K562 (cell line): ENCODE results near the gene HERC3. TPM values are rescaled to one million over a fixed set of nuclear protein-coding genes. Genes with fewer than 3 reads are reported as not detected.

Source experiments
- ATAC-seq: fragments of 200-7000 bp; cut with Tn5 transposase; 3 replicates; pipeline ENCODE4 v1.9.1; 2020; ENCODE audit warnings: moderate library complexity
- BruUV-seq: library from RNA; stranded (reverse); fragments of 400-500 nt; replicated peaks from 2 replicates; lab custom pipeline; 2021; lab: Mats Ljungman, UMichigan
- CTCF ChIA-PET: fragments of 300-600 bp; formaldehyde crosslinking; extraction: SDS; loops from one replicate; lab custom pipeline; 2021; ENCODE audit warnings: low intra/inter-chr PET ratio; lab: Yijun Ruan, JAX
- POLR2A ChIA-PET: fragments of 300-600, 350-650 bp; sonication (Branson Sonifier 250); formaldehyde crosslinking; extraction: SDS; loops from one replicate; lab custom pipeline; 2021; ENCODE audit warnings: antibody characterized with exemption, inconsistent platforms; lab: Yijun Ruan, JAX
- DNase-seq, 4 experiments: peaks; one replicate each; pipeline versions ENCODE4 v3.0.0 to v3.0.0-alpha.2; 2011 to 2018; ENCODE audit warnings: low spot score in 3 of 4, mixed read lengths in 3 of 4; ENCODE audit errors: extremely low read depth in 1 of 4
- FAIRE-seq: peaks from 2 replicates; lab custom pipeline; 2011; peaks lifted over from hg19 to GRCh38; lab: Jason Lieb, UNC
- H2AFZ ChIP-seq: 2 replicates; pipeline ENCODE4 v1.6.0; 2011; ENCODE audit warnings: low read depth, low read length, control low read depth, inconsistent platforms
- H3K27ac ChIP-seq: fragments of 200-600 bp; 3 replicates; pipeline ENCODE4 v1.8.0; 2011; ENCODE audit warnings: low read depth, mild to moderate bottlenecking, control low read depth, inconsistent platforms, low read length, moderate library complexity, mixed read lengths; ENCODE audit errors: extremely low read depth
- H3K27me3 ChIP-seq, 2 experiments: fragments of 300-600 bp in 1 of 2; 2 replicates in 1 of 2; 3 replicates in 1 of 2; pipeline versions ENCODE4 v1.6.0 to v1.8.0; 2011; ENCODE audit warnings: inconsistent platforms in 2 of 2, low read length in 2 of 2, mild to moderate bottlenecking in 1 of 2, mixed read lengths in 1 of 2, moderate library complexity in 1 of 2; ENCODE audit not compliant: control insufficient read depth in 2 of 2, insufficient read depth in 2 of 2
- H3K36me3 ChIP-seq: fragments of 300-600 bp; 3 replicates; pipeline ENCODE4 v1.8.0; 2011; ENCODE audit warnings: mild to moderate bottlenecking, low read length, inconsistent platforms; ENCODE audit not compliant: control insufficient read depth, insufficient read depth
- H3K4me1 ChIP-seq, 2 experiments: fragments of 200-600 bp in 1 of 2; replicated peaks in 1 of 2; 2 replicates in 1 of 2; 3 replicates in 1 of 2; pipeline versions ENCODE4 v1.5.1 to v1.8.0; 2011; ENCODE audit warnings: inconsistent platforms in 2 of 2, low read length in 2 of 2, mild to moderate bottlenecking in 1 of 2, mixed read lengths in 1 of 2, moderate library complexity in 1 of 2; ENCODE audit not compliant: control insufficient read depth in 2 of 2, insufficient read depth in 2 of 2
- H3K4me2 ChIP-seq: 2 replicates; pipeline ENCODE4 v1.6.1; 2011; ENCODE audit warnings: low read length, control low read depth, inconsistent platforms, mixed read lengths; ENCODE audit not compliant: insufficient read depth
- H3K4me3 ChIP-seq: fragments of 200-600 bp; sonication (generic), shearing (Covaris generic); 2 replicates; pipeline ENCODE4 v1.5.1; 2016; ENCODE audit warnings: control low read depth, inconsistent platforms
- H3K79me2 ChIP-seq: fragments of 200-600 bp; 3 replicates; pipeline ENCODE4 v1.8.0; 2011; ENCODE audit warnings: low read length, inconsistent platforms; ENCODE audit not compliant: control insufficient read depth, insufficient read depth
- H3K9ac ChIP-seq, 2 experiments: 2 replicates each; pipeline versions ENCODE4 v1.6.0 to v1.6.1; 2011; ENCODE audit warnings: low read depth in 2 of 2, low read length in 2 of 2, control low read depth in 1 of 2, inconsistent platforms in 1 of 2, mild to moderate bottlenecking in 1 of 2, mixed read lengths in 1 of 2; ENCODE audit not compliant: insufficient read depth in 1 of 2
- H3K9me1 ChIP-seq: one replicate; pipeline ENCODE4 v1.6.0; 2011; ENCODE audit warnings: inconsistent platforms, mild to moderate bottlenecking, low read length, moderate library complexity; ENCODE audit not compliant: control insufficient read depth, insufficient read depth
- H3K9me3 ChIP-seq: replicated peaks from 2 replicates; pipeline ENCODE4 v1.5.1; 2011; ENCODE audit warnings: low read depth, low read length, inconsistent platforms; ENCODE audit not compliant: control insufficient read depth, insufficient read depth
- H4K20me1 ChIP-seq: replicated peaks from 2 replicates; pipeline ENCODE4 v1.6.1; 2011; ENCODE audit warnings: low read length, inconsistent platforms, mixed read lengths; ENCODE audit not compliant: control insufficient read depth, insufficient read depth
- BMI1 ChIP-seq: fragments of 150-350 bp; IDR thresholded peaks from 2 replicates; pipeline ENCODE4 v1.6.1; 2014; ENCODE audit warnings: low read length
- CCNT2 ChIP-seq: IDR thresholded peaks from 2 replicates; pipeline ENCODE4 v1.6.1; 2011; ENCODE audit warnings: borderline replicate concordance, low read depth, mild to moderate bottlenecking, moderate library complexity, mixed read lengths, low read length; ENCODE audit not compliant: insufficient read length; ENCODE audit errors: extremely low read depth
- EZH2 ChIP-seq: IDR thresholded peaks from 2 replicates; pipeline ENCODE4 v1.6.1; 2012; ENCODE audit warnings: low read depth, mild to moderate bottlenecking, inconsistent platforms, low read length, borderline replicate concordance
- FUS ChIP-seq: fragments of 200-400 bp; formaldehyde crosslinking; optimal IDR thresholded peaks from 2 replicates; pipeline ENCODE3; 2017; ENCODE audit warnings: low read depth, low read length
- HDAC3 ChIP-seq: fragments of 450-650 bp; IDR thresholded peaks from 2 replicates; pipeline ENCODE4 v1.6.1; 2018; ENCODE audit warnings: borderline replicate concordance, mild to moderate bottlenecking, moderate library complexity; ENCODE audit not compliant: partially characterized antibody
- HDAC6 ChIP-seq: IDR thresholded peaks from 2 replicates; pipeline ENCODE4 v1.6.1; 2012; ENCODE audit warnings: low read depth, mild to moderate bottlenecking, control low read depth, inconsistent platforms, low read length, moderate library complexity
- IRF2 ChIP-seq: sonication (generic); formaldehyde crosslinking; IDR thresholded peaks from 2 replicates; pipeline ENCODE4 v1.8.1; 2022; ENCODE audit warnings: mild to moderate bottlenecking, missing genetic modification reagents
- KHSRP ChIP-seq: fragments of 450-650 bp; IDR thresholded peaks from 2 replicates; pipeline ENCODE4 v1.6.1; 2017
- PHB2 ChIP-seq: fragments of 450-650 bp; IDR thresholded peaks from 2 replicates; pipeline ENCODE4 v1.6.1; 2017; ENCODE audit warnings: low read depth
- SREBF1 ChIP-seq: fragments of 150-350 bp; IDR thresholded peaks from 2 replicates; pipeline ENCODE4 v1.6.1; 2014; ENCODE audit warnings: antibody characterized with exemption, low read depth, low read length, borderline replicate concordance
- STAT5A ChIP-seq: IDR thresholded peaks from 2 replicates; pipeline ENCODE4 v1.6.1; 2012; ENCODE audit warnings: low read length, inconsistent platforms, borderline replicate concordance
- ZNF12 ChIP-seq: sonication (generic); formaldehyde crosslinking; IDR thresholded peaks from 2 replicates; pipeline ENCODE4 v1.4.0; 2020; ENCODE audit warnings: mild to moderate bottlenecking, missing genetic modification reagents
- ZNF282 ChIP-seq: sonication (generic); formaldehyde crosslinking; IDR thresholded peaks from 2 replicates; pipeline ENCODE4 v1.8.1; 2023; ENCODE audit warnings: missing genetic modification reagents
- ZNF354B ChIP-seq: fragments of 250-450 bp; sonication (Bioruptor Pico); IDR thresholded peaks from 2 replicates; pipeline ENCODE4 v1.4.0; 2020
- ZSCAN29 ChIP-seq: fragments of 450-650 bp; IDR thresholded peaks from 2 replicates; pipeline ENCODE4 v1.6.1; 2017
- WGBS: fragments of 100-300 bp; shearing (Covaris generic); methylation state at CpG from one replicate; pipeline ENCODE4 v1.1.6; 2016; ENCODE audit warnings: low coverage, mixed read lengths; ENCODE audit not compliant: insufficient coverage; ENCODE audit errors: missing lambda C conversion rate; 5-methylcytosine and 5-hydroxymethylcytosine counted together
- in situ Hi-C: fragments of 300-500 bp; cut with MboI; formaldehyde crosslinking; loops from 4 replicates; pipeline ENCODE4 v1.15.0; 2018; ENCODE audit warnings: inconsistent platforms, mixed read lengths
- intact Hi-C: fragments of 100-400 bp; cut with micrococcal nuclease; formaldehyde crosslinking; loops from 2 replicates; pipeline ENCODE4 v1.14.2; 2022
- polyA plus RNA-seq, 8 experiments: library from polyadenylated mRNA; depleted of rRNA in 4 of 8; stranded (reverse) in 5 of 8; unstranded in 3 of 8; fragments of >200 nt; fragmentation: Nextera tagmentation in 2 of 8; fragmentation: Illumina TruSeq in 1 of 8; extraction: Ambion mirVana in 2 of 8; extraction: Trizol in 1 of 8; gene quantifications; 2 replicates each; pipeline versions ENCODE4 v1.2.1 to v1.2.3, GENCODE V29; 2011 to 2014; ENCODE audit warnings: inconsistent platforms in 1 of 8, missing spikeins in 1 of 8
- total RNA-seq, 7 experiments: library from RNA; depleted of rRNA in 6 of 7; stranded (reverse); fragments of >200 nt in 6 of 7; fragmentation: Illumina TruSeq in 2 of 7; extraction: Trizol in 2 of 7; gene quantifications; 2 replicates each; pipeline versions ENCODE4 v1.2.1 to v1.2.3, GENCODE V29; 2011 to 2021; ENCODE audit warnings: low replicate concordance in 1 of 7
- TF ChIP-seq, protein P1 (sequence below), 2 experiments: fragments of 450-650 bp in 1 of 2; sonication (generic) in 1 of 2; formaldehyde crosslinking; conservative IDR thresholded peaks; 2 replicates each; pipeline versions ENCODE4 v1.4.0 to v1.8.1; 2020 to 2022; ENCODE audit warnings: mild to moderate bottlenecking in 1 of 2, missing genetic modification reagents in 1 of 2
- TF ChIP-seq, protein P2 (sequence below): fragments of 250-450 bp; sonication (Bioruptor Pico); IDR thresholded peaks from 2 replicates; pipeline ENCODE4 v1.8.0; 2022; ENCODE audit warnings: inconsistent platforms
- TF ChIP-seq, protein P3 (sequence below): fragments of 450-650 bp; formaldehyde crosslinking; IDR thresholded peaks from 2 replicates; pipeline ENCODE4 v1.4.0; 2020; ENCODE audit warnings: mild to moderate bottlenecking, moderate library complexity

Gene HERC3
- total and polyA plus RNA-seq, 9 of the 15 experiments (the other 6 are each of a cell fraction or from before 2014, with no cell fraction given), result 1.8 to 13.1 (median 7.6) TPM

DNA sequence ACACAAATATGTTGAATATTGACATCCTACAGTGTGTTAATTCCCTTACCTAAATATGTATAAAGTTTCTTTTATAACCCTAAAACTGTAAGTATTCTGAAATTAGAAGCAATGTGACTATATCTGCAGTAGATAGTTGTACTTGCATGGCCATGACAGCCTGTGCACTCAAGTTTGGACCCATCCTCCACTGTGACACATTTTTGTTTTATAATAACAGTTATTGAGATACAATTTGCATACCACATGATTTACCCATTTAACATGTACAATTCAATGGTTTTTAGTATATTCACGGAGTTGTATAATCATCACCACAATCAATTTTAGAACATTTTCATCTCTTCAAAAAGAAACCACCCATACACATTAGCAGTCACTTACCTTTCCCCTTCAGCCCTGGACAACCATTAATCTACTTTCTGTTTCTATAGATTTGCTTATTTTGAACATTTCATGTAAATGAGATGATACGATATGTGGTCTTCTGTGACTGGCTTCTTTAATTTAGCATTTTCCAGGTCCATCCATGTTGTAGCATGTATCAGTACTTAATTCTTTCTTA, 29.6 kb downstream of the HERC3 start:
- no peak for DNase-seq
- no peak overlapping the region for H3K4me2 ChIP-seq
- intact Hi-C loops, result no loop called here
- TF ChIP-seq, protein P1, sequence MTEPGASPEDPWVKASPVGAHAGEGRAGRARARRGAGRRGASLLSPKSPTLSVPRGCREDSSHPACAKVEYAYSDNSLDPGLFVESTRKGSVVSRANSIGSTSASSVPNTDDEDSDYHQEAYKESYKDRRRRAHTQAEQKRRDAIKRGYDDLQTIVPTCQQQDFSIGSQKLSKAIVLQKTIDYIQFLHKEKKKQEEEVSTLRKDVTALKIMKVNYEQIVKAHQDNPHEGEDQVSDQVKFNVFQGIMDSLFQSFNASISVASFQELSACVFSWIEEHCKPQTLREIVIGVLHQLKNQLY (CRISPR knock-in tag; conservative IDR thresholded peaks at IDR 0.05), result no peak
- TF ChIP-seq ZNF12 (CRISPR knock-in tag), result no peak
- no peak for TF ChIP-seq ZSCAN29
- TF ChIP-seq BMI1, result no peak
- no peak for TF ChIP-seq PHB2
- TF ChIP-seq KHSRP, result no peak
- TF ChIP-seq HDAC3, result no peak
- no peak for TF ChIP-seq HDAC6
- no peak for TF ChIP-seq SREBF1
- TF ChIP-seq, protein P2, sequence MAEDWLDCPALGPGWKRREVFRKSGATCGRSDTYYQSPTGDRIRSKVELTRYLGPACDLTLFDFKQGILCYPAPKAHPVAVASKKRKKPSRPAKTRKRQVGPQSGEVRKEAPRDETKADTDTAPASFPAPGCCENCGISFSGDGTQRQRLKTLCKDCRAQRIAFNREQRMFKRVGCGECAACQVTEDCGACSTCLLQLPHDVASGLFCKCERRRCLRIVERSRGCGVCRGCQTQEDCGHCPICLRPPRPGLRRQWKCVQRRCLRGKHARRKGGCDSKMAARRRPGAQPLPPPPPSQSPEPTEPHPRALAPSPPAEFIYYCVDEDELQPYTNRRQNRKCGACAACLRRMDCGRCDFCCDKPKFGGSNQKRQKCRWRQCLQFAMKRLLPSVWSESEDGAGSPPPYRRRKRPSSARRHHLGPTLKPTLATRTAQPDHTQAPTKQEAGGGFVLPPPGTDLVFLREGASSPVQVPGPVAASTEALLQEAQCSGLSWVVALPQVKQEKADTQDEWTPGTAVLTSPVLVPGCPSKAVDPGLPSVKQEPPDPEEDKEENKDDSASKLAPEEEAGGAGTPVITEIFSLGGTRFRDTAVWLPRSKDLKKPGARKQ (CRISPR knock-in tag), result no peak
- no peak for TF ChIP-seq EZH2
- TF ChIP-seq FUS, result no peak
- no peak for TF ChIP-seq IRF2 (CRISPR knock-in tag)
- TF ChIP-seq, protein P3, sequence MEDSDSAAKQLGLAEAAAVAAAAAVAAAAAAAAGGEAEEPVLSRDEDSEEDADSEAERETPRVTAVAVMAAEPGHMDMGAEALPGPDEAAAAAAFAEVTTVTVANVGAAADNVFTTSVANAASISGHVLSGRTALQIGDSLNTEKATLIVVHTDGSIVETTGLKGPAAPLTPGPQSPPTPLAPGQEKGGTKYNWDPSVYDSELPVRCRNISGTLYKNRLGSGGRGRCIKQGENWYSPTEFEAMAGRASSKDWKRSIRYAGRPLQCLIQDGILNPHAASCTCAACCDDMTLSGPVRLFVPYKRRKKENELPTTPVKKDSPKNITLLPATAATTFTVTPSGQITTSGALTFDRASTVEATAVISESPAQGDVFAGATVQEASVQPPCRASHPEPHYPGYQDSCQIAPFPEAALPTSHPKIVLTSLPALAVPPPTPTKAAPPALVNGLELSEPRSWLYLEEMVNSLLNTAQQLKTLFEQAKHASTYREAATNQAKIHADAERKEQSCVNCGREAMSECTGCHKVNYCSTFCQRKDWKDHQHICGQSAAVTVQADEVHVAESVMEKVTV (CRISPR knock-in tag), result no peak
- TF ChIP-seq STAT5A, result no peak
- TF ChIP-seq ZNF354B (CRISPR knock-in tag), result no peak
- TF ChIP-seq ZNF282, result no peak
- TF ChIP-seq CCNT2, result no peak
- TF ChIP-seq, all 486 proteins: peak for 0
- Histone ChIP-seq H3K9ac (no peak overlapping the region), H3K9me1 (no peaks in the 10 kb centered on the region), H3K27ac (no peak overlapping the region), H3K36me3 (no peaks in the 10 kb centered on the region), H3K79me2 (no peaks in the 10 kb centered on the region), H3K27me3 (no peaks in the 10 kb centered on the region), H3K9me3 (no peaks in the 10 kb centered on the region), H3K4me1 (no peaks in the 10 kb centered on the region), H2AFZ (no peak overlapping the region), H4K20me1 (no peaks in the 10 kb centered on the region), H3K4me3 (no peak overlapping the region)
- ChIA-PET CTCF (no interaction called here), POLR2A (no interaction called here)
- in situ Hi-C loops, result no loop called here
- FAIRE-seq (no peak), ATAC-seq (no peak)
- no TSS peak for BruUV-seq
- 58% methylated on average over 2 of the region's 2 CpGs for WGBS
